Nephron (organoid): Measurements from ENCODE around the gene C6orf120.

ENCODE experiments used
- H3K27ac Mint-ChIP-seq, 3 experiments: 2 replicates each; pipeline ENCODE4 v1.8.0; 2020; ENCODE audit warnings: mixed read lengths in 3 of 3, mild to moderate bottlenecking in 2 of 3, moderate library complexity in 1 of 3
- H3K27me3 Mint-ChIP-seq: 2 replicates; pipeline ENCODE4 v1.8.0; 2021; ENCODE audit warnings: low read depth, mild to moderate bottlenecking, moderate library complexity, mixed read lengths
- H3K36me3 Mint-ChIP-seq: 2 replicates; pipeline ENCODE4 v1.8.0; 2020; ENCODE audit warnings: low read depth, mixed read lengths
- H3K4me1 Mint-ChIP-seq: 2 replicates; pipeline ENCODE4 v1.8.0; 2020; ENCODE audit warnings: mixed read lengths
- H3K4me3 Mint-ChIP-seq, 3 experiments: 2 replicates each; pipeline ENCODE4 v1.8.0; 2020; ENCODE audit warnings: mild to moderate bottlenecking in 3 of 3, mixed read lengths in 3 of 3, moderate library complexity in 2 of 3
- H3K9me3 Mint-ChIP-seq: 2 replicates; pipeline ENCODE4 v1.8.0; 2020; ENCODE audit warnings: mixed read lengths
- CTCF ChIP-seq, 3 experiments: fragments of 200-600 bp; sonication (generic); IDR thresholded peaks; one replicate each; pipeline ENCODE4 v1.5.0; 2021; ENCODE audit warnings: antibody characterized with exemption in 3 of 3; ENCODE audit not compliant: unreplicated experiment in 3 of 3

C6orf120 gene

GRCh38 chr6:169701954-169702839 lies at the start of gene C6orf120, which contains the start of gene WDR27:
Gene C6orf120 (plus strand): TSS chr6:169702126. CDS start chr6:169702460, 334 bp downstream.
Gene WDR27 (minus strand): TSS chr6:169702029. CDS start chr6:169689005, 13,024 bp downstream.
- Mint-ChIP-seq H3K9me3 (no peaks in the 10 kb centered on the region), H3K27ac (peak within 1 kb of the TSS; percentile 70 to 96 (median 93)), H3K27me3 (no peaks in the 10 kb centered on the region), H3K4me1 (peaks cover 50% of the 10 kb centered on the region), H3K4me3 (peak within 1 kb of the TSS; percentile 96 to 98 (median 96)), H3K36me3 (peaks cover 24% of the 10 kb centered on the region)
- TF ChIP-seq CTCF (IDR thresholded peaks at IDR 0.05; ENCODE audit: unreplicated experiment in 3 of 3) = no peak

GRCh38 chr6:169652896-169653295 lies 49.0 kb upstream of the C6orf120 start:
- Mint-ChIP-seq H3K9me3 (no peaks in the 10 kb centered on the region), H3K27me3 (no peaks in the 10 kb centered on the region), H3K27ac (peak overlapping the region in 1 of 3 experiments; percentile 49), H3K4me1 (peaks cover 16% of the 10 kb centered on the region), H3K36me3 (peaks cover 40% of the 10 kb centered on the region), H3K4me3 (no peak overlapping the region)
- no peak for TF ChIP-seq CTCF (IDR thresholded peaks at IDR 0.05; ENCODE audit: unreplicated experiment in 3 of 3)

- Mint-ChIP-seq H3K9me3 (no peaks in the 10 kb centered on the region), H3K27me3 (no peaks in the 10 kb centered on the region), H3K4me1 (peaks cover 16% of the 10 kb centered on the region), H3K4me3 (peak overlapping the region in 2 of 3 experiments; percentile 85 to 87), H3K36me3 (peaks cover 44% of the 10 kb centered on the region), H3K27ac (peak overlapping the region in 1 of 3 experiments; percentile 85)
- no peak for TF ChIP-seq CTCF (IDR thresholded peaks at IDR 0.05; ENCODE audit: unreplicated experiment in 3 of 3)
Measured at GRCh38 chr6:169653691-169654090, 48.2 kb upstream of the C6orf120 start.

- TF ChIP-seq CTCF (IDR thresholded peaks at IDR 0.05; ENCODE audit: unreplicated experiment in 3 of 3) = peak in 2 of 3 experiments; percentile 25 to 35
- H3K36me3 Mint-ChIP-seq = peaks cover 53% of the 10 kb centered on the region
Measured at GRCh38 chr6:169654598-169655391, 47.1 kb upstream of the C6orf120 start.

GRCh38 chr6:169656546-169657283 lies 45.2 kb upstream of the C6orf120 start:
- Mint-ChIP-seq H3K4me3 (no peak overlapping the region), H3K4me1 (peaks cover 16% of the 10 kb centered on the region), H3K27ac (no peak overlapping the region), H3K9me3 (no peaks in the 10 kb centered on the region), H3K27me3 (no peaks in the 10 kb centered on the region), H3K36me3 (peaks cover 56% of the 10 kb centered on the region)
- TF ChIP-seq CTCF (IDR thresholded peaks at IDR 0.05; ENCODE audit: unreplicated experiment in 3 of 3) = no peak

More at GRCh38 chr6:169654598-169655391, 47.1 kb upstream of the C6orf120 start:
- H3K4me1 Mint-ChIP-seq = peaks cover 16% of the 10 kb centered on the region
- H3K27me3 Mint-ChIP-seq = no peaks in the 10 kb centered on the region
- peak overlapping the region; percentile 68 to 86 (median 85) for H3K27ac Mint-ChIP-seq
- H3K9me3 Mint-ChIP-seq = no peaks in the 10 kb centered on the region
- peak overlapping the region; percentile 85 to 92 (median 87) for H3K4me3 Mint-ChIP-seq
